ENCODE results near the gene GGN. TPM values are rescaled to one million over a fixed set of nuclear protein-coding genes. Genes with fewer than 3 reads are reported as not detected.

The GGN gene
- total RNA-seq, 1 donor = 0.36 TPM

DNA sequence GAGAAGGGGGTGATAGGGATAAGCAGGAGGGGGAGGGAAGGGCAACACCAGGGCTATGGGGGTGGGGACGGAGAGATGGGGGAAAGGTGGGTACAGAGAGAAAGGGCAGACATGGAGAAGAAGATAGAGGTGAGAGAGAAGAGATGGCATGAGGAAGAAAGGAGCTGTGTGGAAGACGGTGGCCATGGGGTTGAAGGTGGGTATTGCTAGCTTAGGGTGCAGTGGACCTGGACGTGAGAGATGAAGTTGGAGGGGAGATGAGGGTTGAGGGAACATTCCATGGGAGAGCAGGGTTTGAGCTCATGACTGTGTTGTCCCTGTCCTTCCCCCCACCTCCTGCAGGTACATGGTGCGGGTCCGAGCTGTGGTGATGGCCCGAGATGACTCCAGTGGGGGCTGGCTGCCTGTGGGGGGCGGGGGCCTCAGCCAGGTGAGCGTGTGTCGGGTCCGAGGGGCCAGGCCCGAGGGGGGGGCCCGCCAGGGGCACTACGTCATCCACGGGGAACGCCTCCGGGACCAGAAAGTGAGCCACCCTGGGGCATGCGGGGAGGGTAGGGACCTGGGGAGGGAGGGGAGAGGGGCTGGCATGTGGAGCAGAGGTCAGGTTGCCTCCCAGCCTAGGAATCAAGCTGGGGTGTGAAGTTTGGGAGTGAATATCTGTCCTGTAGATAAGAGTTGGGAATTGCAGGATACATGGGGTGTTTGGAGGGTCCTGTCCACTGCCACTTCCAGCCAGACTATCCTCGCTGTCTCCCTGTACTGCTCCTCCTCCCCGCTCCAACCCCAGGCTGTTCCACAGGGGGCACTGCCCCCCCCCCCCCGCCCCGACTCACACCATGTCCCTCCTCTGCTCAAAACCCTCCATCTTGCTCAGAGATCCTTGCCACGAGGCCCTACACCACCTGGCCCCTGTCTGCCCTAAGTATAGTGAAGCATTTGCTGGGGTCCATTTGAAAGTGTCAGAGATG is 2.4 kb upstream of the GGN start:
- peaks cover 27% of the 10 kb centered on the region for H3K4me1 ChIP-seq (ENCODE audit: insufficient read depth, low read length)
- H3K79me2 ChIP-seq (ENCODE audit: insufficient read depth, low read length) = peaks cover 23% of the 10 kb centered on the region
- peaks cover 16% of the 10 kb centered on the region for H4K20me1 ChIP-seq (ENCODE audit: insufficient read depth, low read length)
- peak overlapping the region; percentile 94 for H3K4me2 ChIP-seq (ENCODE audit: insufficient read depth, low read length)
- no peak overlapping the region for H2AFZ ChIP-seq (ENCODE audit: low read length)
- TF ChIP-seq, protein P1, sequence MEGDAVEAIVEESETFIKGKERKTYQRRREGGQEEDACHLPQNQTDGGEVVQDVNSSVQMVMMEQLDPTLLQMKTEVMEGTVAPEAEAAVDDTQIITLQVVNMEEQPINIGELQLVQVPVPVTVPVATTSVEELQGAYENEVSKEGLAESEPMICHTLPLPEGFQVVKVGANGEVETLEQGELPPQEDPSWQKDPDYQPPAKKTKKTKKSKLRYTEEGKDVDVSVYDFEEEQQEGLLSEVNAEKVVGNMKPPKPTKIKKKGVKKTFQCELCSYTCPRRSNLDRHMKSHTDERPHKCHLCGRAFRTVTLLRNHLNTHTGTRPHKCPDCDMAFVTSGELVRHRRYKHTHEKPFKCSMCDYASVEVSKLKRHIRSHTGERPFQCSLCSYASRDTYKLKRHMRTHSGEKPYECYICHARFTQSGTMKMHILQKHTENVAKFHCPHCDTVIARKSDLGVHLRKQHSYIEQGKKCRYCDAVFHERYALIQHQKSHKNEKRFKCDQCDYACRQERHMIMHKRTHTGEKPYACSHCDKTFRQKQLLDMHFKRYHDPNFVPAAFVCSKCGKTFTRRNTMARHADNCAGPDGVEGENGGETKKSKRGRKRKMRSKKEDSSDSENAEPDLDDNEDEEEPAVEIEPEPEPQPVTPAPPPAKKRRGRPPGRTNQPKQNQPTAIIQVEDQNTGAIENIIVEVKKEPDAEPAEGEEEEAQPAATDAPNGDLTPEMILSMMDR (IDR thresholded peaks at IDR 0.05; ENCODE audit: extremely low read depth, low read depth, low read length) = no peak
- DNase-seq (ENCODE audit: insufficient read length, low spot score, missing footprints) = peak; percentile 90
- peak overlapping the region; percentile 74 for H3K27ac ChIP-seq (ENCODE audit: low read depth, low read length)
- no peaks in the 10 kb centered on the region for H3K9me3 ChIP-seq (ENCODE audit: low read depth, low read length)
- H3K36me3 ChIP-seq (ENCODE audit: insufficient read depth, low read length) = peaks cover 31% of the 10 kb centered on the region
- no peaks in the 10 kb centered on the region for H3K27me3 ChIP-seq (ENCODE audit: insufficient read depth, low read length)
- peak overlapping the region; percentile 97 for H3K4me3 ChIP-seq (ENCODE audit: insufficient read depth, low read length)

GRCh38 chr19:38389101-38389925 is 1.5 kb upstream of the GGN start:
- Histone ChIP-seq H2AFZ (ENCODE audit: low read length) (peak overlapping the region; percentile 71), H3K27me3 (ENCODE audit: insufficient read depth, low read length) (no peaks in the 10 kb centered on the region), H3K9me3 (ENCODE audit: low read depth, low read length) (no peaks in the 10 kb centered on the region), H3K4me3 (ENCODE audit: insufficient read depth, low read length) (peak overlapping the region; percentile 97), H4K20me1 (ENCODE audit: insufficient read depth, low read length) (peaks cover 19% of the 10 kb centered on the region), H3K79me2 (ENCODE audit: insufficient read depth, low read length) (peaks cover 23% of the 10 kb centered on the region), H3K4me2 (ENCODE audit: insufficient read depth, low read length) (peak overlapping the region; percentile 94), H3K27ac (ENCODE audit: low read depth, low read length) (peak overlapping the region; percentile 82), H3K4me1 (ENCODE audit: insufficient read depth, low read length) (peaks cover 27% of the 10 kb centered on the region), H3K36me3 (ENCODE audit: insufficient read depth, low read length) (peaks cover 28% of the 10 kb centered on the region)
- peak; percentile 100 for DNase-seq (ENCODE audit: insufficient read length, low spot score, missing footprints)
- TF ChIP-seq, protein P1 (IDR thresholded peaks at IDR 0.05; ENCODE audit: extremely low read depth, low read depth, low read length) = no peak

DNA sequence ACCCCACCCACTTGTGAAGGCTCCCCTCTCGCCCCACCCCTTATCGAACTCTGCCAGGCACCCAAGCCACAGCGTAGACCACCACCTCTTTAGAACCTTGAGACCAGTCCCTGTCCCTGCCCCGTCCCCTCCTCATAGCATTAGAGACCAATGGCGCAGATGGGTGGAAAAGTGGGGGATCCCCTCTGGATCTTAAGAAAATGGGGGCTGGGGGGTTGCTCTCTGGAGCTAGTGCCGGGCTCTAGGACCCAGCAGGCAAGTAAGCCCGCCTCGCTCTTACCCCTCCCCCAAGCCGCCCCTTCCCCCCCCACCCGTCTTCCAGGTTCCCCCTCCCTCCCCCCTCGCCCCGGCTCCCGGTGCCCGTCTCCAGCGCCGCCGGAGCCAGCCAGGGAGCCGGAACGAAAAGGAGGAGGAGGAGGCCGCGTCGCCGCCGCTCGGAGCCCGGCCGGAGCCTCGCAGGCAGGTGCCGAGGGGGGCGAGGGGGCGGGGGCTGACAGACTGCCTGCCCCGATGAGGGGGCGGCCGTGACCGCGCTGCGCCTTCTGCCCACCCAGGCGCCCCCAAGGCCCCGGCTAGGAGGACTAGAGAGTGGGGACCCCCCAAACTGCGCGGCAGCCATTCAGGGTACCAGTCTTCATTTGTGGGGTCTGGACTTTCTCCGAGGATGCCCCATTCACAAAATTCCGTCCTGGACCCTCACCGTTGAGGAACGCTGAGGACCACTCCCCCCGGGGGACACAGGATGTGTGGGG is 691 bp upstream of the GGN start, which contains the start of gene SPRED3:
Gene SPRED3 (plus strand): TSS at position 349 of the 752 bp plus-strand sequence. CDS start 1,606 bp downstream, outside the sequence.
- Histone ChIP-seq H3K4me1 (ENCODE audit: insufficient read depth, low read length) (peaks cover 27% of the 10 kb centered on the region), H3K27me3 (ENCODE audit: insufficient read depth, low read length) (no peaks in the 10 kb centered on the region), H3K9me3 (ENCODE audit: low read depth, low read length) (no peaks in the 10 kb centered on the region), H3K79me2 (ENCODE audit: insufficient read depth, low read length) (peaks cover 23% of the 10 kb centered on the region), H2AFZ (ENCODE audit: low read length) (peak within 1 kb of the TSS; percentile 82), H3K4me3 (ENCODE audit: insufficient read depth, low read length) (peak within 1 kb of the TSS; percentile 97), H3K27ac (ENCODE audit: low read depth, low read length) (peak within 1 kb of the TSS; percentile 82), H3K4me2 (ENCODE audit: insufficient read depth, low read length) (peak within 1 kb of the TSS; percentile 94), H3K36me3 (ENCODE audit: insufficient read depth, low read length) (peaks cover 28% of the 10 kb centered on the region), H4K20me1 (ENCODE audit: insufficient read depth, low read length) (peaks cover 18% of the 10 kb centered on the region)
- peak; percentile 98 for DNase-seq (ENCODE audit: insufficient read length, low spot score, missing footprints)
- TF ChIP-seq, protein P1 (IDR thresholded peaks at IDR 0.05; ENCODE audit: extremely low read depth, low read depth, low read length) = no peak
